GM13976 (cell line): ENCODE measurements around the gene MMP21.
A peak's percentile ranks its signal among the peaks of the same experiment; 100 is the strongest.

Source experiments
- DNase-seq: peaks from one replicate; pipeline ENCODE4 v3.0.0; 2012; ENCODE audit warnings: low spot score
- CTCF ChIP-seq: IDR thresholded peaks from 2 replicates; pipeline ENCODE4 v1.5.1; 2012; ENCODE audit warnings: borderline replicate concordance, mild to moderate bottlenecking; ENCODE audit not compliant: insufficient read depth; ENCODE audit errors: extremely low read depth, missing control alignments, control extremely low read depth
- in situ Hi-C: fragments of 300-500 bp; cut with MboI; formaldehyde crosslinking; loops from one replicate; pipeline ENCODE4 v1.12.0; 2022; ENCODE audit warnings: low sequenced_read_pairs, mixed read lengths, inconsistent platforms; ENCODE audit not compliant: unreplicated experiment

The MMP21 gene

GRCh38 chr10:125775491-125776106, at the start of gene MMP21:
Gene MMP21, minus strand, starts transcription at chr10:125775821. Its CDS starts 0 bp downstream, at chr10:125775821.
- TF ChIP-seq CTCF: no peak
- in situ Hi-C loops: no loop called here
- DNase-seq: no peak

GRCh38 chr10:125824736-125825135, 49.1 kb upstream of the MMP21 start:
- TF ChIP-seq CTCF: no peak
- no peak for DNase-seq
- in situ Hi-C loops: no loop called here

GRCh38 chr10:125823663-125824251, 48.1 kb upstream of the MMP21 start:
- no peak for TF ChIP-seq CTCF
- DNase-seq: no peak
- in situ Hi-C loops: no loop called here

- in situ Hi-C loops: no loop called here
- DNase-seq: peak; percentile 96
- TF ChIP-seq CTCF: no peak
Observed at GRCh38 chr10:125822878-125823662, 47.4 kb upstream of the MMP21 start, which contains the start of the genes BCCIP and UROS. Gene BCCIP, plus strand, starts transcription at chr10:125823546. Its CDS starts 12 bp downstream, at chr10:125823558. Gene UROS, minus strand, starts transcription at chr10:125823258. Its CDS starts 6,759 bp downstream, at chr10:125816499.

- DNase-seq: peak; percentile 51
- TF ChIP-seq CTCF: no peak
- in situ Hi-C loops: no loop called here
Observed at GRCh38 chr10:125820701-125821100, 45.1 kb upstream of the MMP21 start.

GRCh38 chr10:125817337-125817946, 41.8 kb upstream of the MMP21 start:
- TF ChIP-seq CTCF: no peak
- in situ Hi-C loops: no loop called here
- no peak for DNase-seq
